ENCODE results near the gene CHST3.

CHST3 gene

GRCh38 chr10:72035252-72035887 lies 71.2 kb downstream of the CHST3 start:
- DNase-seq = no peak

GRCh38 chr10:72037266-72037665 lies 73.1 kb downstream of the CHST3 start:
- DNase-seq = no peak

DNA sequence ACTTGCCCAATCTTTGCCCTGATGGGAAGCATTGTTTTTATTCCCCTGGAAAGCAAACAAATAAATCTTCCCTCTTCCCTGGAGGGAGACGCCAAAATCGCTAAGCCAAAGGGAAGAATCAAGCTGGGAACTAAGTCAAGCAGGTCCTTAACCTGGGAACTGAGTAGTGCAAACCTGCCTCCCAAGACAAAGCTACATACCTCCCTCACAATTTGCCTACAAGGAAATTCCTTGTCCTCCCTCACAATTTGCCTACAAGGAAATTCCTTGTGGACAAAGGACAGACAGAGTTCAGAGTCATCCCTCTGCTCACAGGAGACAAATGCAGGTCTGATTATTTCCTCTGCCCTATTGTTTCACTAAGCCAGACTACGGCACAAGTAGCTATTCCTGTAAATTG lies 73.6 kb downstream of the CHST3 start:
- DNase-seq = no peak

DNA sequence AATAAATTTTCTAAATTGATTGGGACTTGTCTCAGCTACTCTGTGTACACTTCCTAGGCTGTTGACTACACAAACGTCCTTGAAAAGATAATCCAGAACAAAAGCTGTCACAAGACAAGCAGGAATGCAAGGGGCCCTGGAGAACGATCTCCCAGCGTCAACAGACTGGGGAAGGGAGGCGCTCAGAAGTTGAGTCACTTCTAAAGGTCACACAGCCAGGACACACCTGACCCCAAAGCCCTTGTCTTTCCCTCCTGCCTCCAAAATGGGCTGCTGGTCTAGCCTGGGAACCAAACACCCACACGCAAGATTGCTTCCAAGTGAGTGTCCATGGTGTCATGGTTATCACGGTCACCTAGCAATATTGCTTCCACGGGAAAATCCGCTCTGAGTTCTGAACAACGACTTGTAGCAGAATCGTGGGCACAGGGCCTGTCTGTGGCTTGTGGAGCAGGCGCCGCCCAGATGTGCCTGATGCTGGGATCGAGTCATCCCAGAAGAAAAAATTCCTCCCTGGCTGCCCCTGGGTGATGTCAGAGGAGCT lies 74.3 kb downstream of the CHST3 start:
- no peak for DNase-seq

- no peak for DNase-seq
Measured at GRCh38 chr10:72039377-72039776, 75.2 kb downstream of the CHST3 start.

- DNase-seq = no peak
Measured at GRCh38 chr10:72041491-72041890, 77.3 kb downstream of the CHST3 start.

DNA sequence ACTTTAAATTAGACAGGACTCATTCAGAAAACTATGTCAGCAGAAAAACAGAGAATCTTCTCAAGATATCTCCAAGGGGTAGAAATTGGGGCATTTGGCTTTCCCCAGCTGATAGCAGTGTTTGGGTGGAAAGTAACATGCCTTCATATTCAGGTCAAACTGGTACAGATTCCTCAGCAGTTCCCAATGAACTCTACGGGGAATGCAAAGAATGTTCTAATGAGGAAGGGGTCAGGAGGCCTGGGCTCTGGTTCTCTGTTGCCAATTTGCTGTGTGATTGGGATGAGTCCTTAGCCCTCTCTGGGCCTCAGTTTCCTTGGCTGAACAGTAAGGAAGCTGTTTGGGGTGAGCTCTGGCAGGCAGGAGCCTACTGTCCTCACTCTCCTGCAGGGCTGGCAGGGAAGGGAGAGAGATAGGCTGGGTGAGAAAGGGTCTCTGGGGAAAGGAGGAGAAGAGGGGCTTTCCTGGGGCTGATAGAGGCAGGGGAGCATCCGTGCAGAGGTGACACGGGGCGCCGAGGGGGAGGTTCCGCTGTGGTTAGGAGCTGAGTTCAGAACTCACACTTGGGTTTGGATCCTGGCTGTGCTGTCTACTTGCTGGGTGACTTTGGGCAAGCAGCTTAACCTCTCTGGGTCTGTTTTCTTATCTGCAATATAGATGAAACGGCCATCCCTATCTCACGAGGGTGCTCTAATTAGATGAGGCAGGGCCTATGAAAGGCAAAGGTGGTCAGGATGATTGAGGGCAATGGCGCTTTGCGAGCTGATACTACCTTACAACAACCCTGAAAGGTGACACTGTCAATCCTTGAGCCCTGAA lies 79.0 kb downstream of the CHST3 start:
- no peak for DNase-seq

DNA sequence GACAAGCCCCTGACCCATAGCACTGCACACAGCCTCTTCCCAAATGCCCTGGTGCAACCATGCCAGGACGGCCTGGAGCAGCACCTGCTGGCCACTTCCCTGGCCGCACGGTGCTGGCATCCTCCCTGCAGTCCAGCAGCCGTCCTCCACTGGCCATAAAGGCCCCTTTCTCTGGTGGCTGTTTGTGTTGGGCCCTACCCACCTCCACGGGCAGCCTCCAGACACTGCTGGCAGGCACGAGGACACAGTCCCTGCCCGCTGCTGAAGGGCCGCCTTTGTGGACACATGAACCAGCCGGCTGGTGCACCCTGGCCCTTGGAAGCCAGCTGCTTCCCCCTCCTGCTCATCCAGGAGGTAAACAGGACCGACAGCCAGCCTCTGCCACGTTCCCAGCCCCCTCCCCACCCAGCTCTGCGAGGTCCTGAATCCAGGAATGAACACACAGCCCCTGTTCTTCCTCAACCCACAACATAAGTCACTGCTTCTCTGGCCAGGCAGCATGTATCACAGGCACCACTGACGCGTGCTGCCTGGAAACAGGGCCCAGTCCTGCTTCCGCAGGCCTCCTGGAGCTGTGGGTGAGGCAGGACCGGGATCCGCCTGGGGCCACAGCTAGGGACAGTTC lies 80.3 kb downstream of the CHST3 start:
- DNase-seq = no peak

DNA sequence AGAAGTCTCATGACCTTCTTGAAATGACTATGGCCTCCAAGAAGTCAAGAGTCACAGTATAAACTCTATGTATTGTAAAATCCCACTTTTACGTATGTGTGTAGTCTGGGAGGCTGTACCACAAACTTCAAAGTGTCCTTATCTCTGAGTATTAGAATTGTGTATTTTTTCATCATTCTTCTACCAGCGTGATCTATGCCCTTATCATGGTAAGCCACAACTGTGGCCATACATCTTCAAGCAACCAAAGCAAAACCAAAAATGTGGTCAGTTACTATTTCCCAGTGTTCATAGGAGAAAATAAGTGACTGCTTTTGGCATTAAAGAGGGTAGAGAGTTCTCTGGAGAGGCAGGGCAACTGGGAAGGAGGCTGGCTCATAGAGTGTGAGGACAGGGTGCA lies 81.4 kb downstream of the CHST3 start:
- DNase-seq = no peak

- peak; percentile 80 for DNase-seq
Measured at GRCh38 chr10:72048450-72049124, 84.4 kb downstream of the CHST3 start.

- DNase-seq = no peak
Measured at GRCh38 chr10:72049472-72049871, 85.3 kb downstream of the CHST3 start.

- no peak for DNase-seq
Measured at GRCh38 chr10:72049969-72050781, 86.0 kb downstream of the CHST3 start.

DNA sequence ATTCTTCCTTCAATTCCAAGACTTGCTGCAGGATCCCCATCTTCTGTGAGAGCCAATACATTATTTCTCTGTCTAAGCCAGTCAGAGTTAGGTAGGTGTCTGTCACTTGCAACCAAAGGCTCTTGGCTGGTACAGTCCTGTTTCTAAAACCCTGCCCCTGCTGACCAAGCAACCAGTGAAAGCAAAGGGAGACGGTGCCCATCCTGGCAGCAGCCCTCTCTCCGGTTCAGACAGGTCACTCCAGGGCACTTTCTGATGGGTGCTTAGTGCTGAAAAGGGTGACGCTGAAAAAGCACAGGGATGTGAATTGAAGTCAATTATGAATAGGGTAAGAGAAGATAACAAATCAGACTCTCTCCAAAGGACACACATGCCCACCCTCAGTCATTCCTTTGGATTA lies 86.7 kb downstream of the CHST3 start:
- DNase-seq = no peak

DNA sequence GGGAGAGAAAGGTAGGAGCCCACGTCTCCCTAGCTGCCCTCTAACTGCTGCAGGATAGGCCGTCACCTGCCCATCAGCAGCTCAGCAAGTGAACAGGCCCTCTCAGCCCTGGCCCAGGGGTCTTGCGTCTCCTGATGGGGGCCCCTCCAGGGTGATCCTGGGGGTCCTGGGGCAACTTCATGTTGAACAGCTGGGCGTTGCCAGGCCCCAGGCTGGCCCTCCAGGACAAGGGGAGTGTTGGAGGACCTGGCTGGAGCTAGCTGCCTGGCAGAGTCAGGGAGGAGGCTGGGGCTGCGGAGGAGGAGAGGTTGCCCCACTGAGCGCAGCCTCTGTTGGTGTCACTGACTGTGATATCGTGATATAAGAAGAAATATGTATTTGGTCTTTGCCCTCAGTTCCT lies 89.5 kb downstream of the CHST3 start:
- DNase-seq = no peak

GRCh38 chr10:72056113-72056512 lies 91.9 kb downstream of the CHST3 start:
- no peak for DNase-seq

- DNase-seq = no peak
Measured at GRCh38 chr10:72056932-72057751, 92.9 kb downstream of the CHST3 start.

GRCh38 chr10:72058347-72058898 lies 94.2 kb downstream of the CHST3 start:
- no peak for DNase-seq

DNA sequence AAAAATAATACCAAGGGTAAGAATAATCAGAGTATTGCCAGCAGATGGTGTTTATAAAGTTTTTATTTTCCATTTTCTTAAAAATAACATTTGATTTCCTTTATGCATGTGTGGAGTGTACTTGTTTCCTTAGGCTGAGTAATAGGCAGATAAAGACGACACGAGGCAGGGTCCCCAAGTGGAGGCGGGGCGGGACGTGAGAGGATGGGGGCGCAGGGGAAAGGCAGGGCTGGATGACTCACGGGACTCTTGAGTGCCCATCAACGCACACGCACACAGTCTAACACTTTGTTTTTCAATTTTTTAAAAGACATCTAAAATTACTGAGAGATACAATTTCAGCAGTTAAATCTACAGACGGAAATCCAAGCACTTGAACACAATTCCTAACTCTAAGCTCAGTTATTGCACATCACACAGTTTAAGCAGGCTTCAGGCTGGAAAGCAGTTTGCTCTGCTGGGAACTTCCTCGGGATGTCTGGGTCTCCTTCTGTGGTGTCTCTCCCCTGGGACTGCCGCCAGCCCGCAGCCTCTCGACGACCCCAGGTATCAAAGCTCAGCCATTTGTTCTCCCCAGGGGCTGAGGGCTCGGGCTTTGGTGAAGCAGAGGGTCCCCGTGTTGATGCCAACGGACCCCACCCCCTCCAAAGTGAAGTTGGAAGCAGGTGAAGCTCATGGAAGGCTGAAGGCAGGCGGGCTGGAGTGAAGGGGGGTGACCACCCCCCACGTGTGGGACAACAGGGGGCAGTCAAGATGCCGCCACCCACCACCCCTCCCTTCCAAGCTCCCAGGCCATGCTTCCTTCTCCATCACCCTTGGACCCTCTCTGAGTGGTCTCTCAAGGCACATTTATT lies 95.0 kb downstream of the CHST3 start:
- DNase-seq = no peak

DNA sequence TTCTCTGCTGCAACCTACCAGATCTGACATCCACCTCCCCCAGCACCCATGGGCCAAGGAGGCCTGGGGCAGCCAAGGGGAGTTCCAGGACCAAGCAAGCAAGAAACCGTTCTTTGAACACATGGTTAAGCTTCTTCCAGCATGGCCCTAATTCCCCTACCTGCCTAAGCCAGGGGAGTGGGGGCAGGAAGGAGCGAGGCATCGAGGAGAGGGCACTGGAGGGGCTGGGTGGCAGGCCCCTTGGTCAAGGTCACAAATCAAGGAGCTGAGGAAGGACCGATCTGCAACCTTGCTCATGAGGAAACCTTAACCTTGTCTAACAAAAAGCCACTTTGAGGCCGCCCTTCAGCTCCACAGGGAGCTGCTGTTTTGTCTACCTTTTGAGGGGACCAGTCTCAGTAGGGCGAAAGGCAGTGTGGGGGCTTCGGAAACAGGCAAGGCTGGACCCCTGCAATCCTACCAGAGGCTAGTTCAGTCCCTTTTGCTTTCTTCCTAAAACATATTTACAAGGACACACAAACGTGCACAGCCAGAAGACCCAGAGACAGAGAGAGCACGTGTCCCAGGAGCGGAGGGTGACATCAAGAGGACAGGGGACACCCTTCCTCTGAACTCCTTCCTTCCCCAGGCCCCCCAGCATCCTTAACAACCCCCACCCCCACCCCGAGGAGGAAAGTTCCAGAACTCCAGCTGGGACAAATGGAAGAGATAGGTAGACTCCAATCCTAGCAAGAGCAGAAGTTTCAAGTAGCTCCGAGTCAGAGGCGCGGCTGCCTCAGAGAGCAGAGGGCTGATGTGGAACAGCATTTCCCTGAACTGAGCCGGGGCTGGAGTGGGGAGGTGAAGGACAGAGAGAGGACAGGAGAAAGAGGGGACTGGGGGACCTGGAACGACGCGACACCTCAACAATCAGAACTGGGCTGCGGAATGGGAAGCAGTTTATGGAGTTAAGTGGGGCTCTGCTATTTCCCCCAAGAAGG lies 95.9 kb downstream of the CHST3 start:
- no peak for DNase-seq

Data from activated effector memory CD4-positive, alpha-beta T cell treated with Interleukin-2 at 50 U/mL for 16 hours (primary cell).